K562 (cell line): Measurements from ENCODE around the gene TNNT2. TPM values are rescaled to one million over a fixed set of nuclear protein-coding genes. Genes with fewer than 3 reads are reported as not detected.

Experiments used
- ARID2 ChIP-seq: fragments of 450-650 bp; IDR thresholded peaks from 2 replicates; pipeline ENCODE4 v1.6.1; 2017; ENCODE audit warnings: antibody characterized with exemption, mild to moderate bottlenecking
- FOXA3 ChIP-seq, 2 experiments: fragments of 450-650 bp in 1 of 2; sonication (generic) in 1 of 2; formaldehyde crosslinking; IDR thresholded peaks in 1 of 2; conservative IDR thresholded peaks in 1 of 2; 2 replicates each; pipeline versions ENCODE4 v1.4.0 to v1.8.0; 2020 to 2022; ENCODE audit warnings: mild to moderate bottlenecking in 2 of 2, missing genetic modification reagents in 1 of 2
- MAZ ChIP-seq, 2 experiments: fragments of 450-650 bp in 1 of 2; sonication (generic) in 1 of 2; formaldehyde crosslinking; IDR thresholded peaks in 1 of 2; conservative IDR thresholded peaks in 1 of 2; 2 replicates each; pipeline versions ENCODE4 v1.4.0 to v1.5.0; 2020; ENCODE audit warnings: mild to moderate bottlenecking in 1 of 2, missing genetic modification reagents in 1 of 2
- TCFL5 ChIP-seq: fragments of 250-450 bp; sonication (Bioruptor Pico); conservative IDR thresholded peaks from 2 replicates; pipeline ENCODE4 v1.6.1; 2021; ENCODE audit warnings: mild to moderate bottlenecking, moderate library complexity, matching md5 sums
- XRCC3 ChIP-seq: fragments of 450-650 bp; IDR thresholded peaks from 2 replicates; pipeline ENCODE4 v1.6.1; 2017; ENCODE audit warnings: mild to moderate bottlenecking, moderate library complexity
- ZFP36 ChIP-seq: fragments of 150-350 bp; IDR thresholded peaks from 2 replicates; pipeline ENCODE4 v1.6.1; 2018; ENCODE audit warnings: low read length, low read depth; ENCODE audit not compliant: partially characterized antibody
- ZNF766 ChIP-seq: fragments of 200-800 bp; sonication (Bioruptor generic); conservative IDR thresholded peaks from 2 replicates; pipeline ENCODE4 v1.6.1; 2016; ENCODE audit warnings: missing genetic modification characterization, missing compliant biosample characterization
- polyA plus RNA-seq, 8 experiments: library from polyadenylated mRNA; depleted of rRNA in 4 of 8; stranded (reverse) in 5 of 8; unstranded in 3 of 8; fragments of >200 nt; fragmentation: Nextera tagmentation in 2 of 8; fragmentation: Illumina TruSeq in 1 of 8; extraction: Ambion mirVana in 2 of 8; extraction: Trizol in 1 of 8; gene quantifications; 2 replicates each; pipeline versions ENCODE4 v1.2.1 to v1.2.3, GENCODE V29; 2011 to 2014; ENCODE audit warnings: inconsistent platforms in 1 of 8, missing spikeins in 1 of 8
- total RNA-seq, 7 experiments: library from RNA; depleted of rRNA in 6 of 7; stranded (reverse); fragments of >200 nt in 6 of 7; fragmentation: Illumina TruSeq in 2 of 7; extraction: Trizol in 2 of 7; gene quantifications; 2 replicates each; pipeline versions ENCODE4 v1.2.1 to v1.2.3, GENCODE V29; 2011 to 2021; ENCODE audit warnings: low replicate concordance in 1 of 7
- TF ChIP-seq, protein P1 (sequence below): fragments of 450-650 bp; formaldehyde crosslinking; IDR thresholded peaks from 2 replicates; pipeline ENCODE4 v1.4.0; 2020; ENCODE audit warnings: mild to moderate bottlenecking, moderate library complexity
- TF ChIP-seq, protein P2 (sequence below), 2 experiments: fragments of 450-650 bp; formaldehyde crosslinking in 1 of 2; IDR thresholded peaks; 2 replicates each; pipeline versions ENCODE4 v1.4.0 to v1.6.1; 2014 to 2020; ENCODE audit warnings: mild to moderate bottlenecking in 2 of 2, borderline replicate concordance in 1 of 2, low read depth in 1 of 2

Gene TNNT2
- total and polyA plus RNA-seq, 9 of the 15 experiments (the other 6 are each of a cell fraction or from before 2014, with no cell fraction given) = not detected

DNA sequence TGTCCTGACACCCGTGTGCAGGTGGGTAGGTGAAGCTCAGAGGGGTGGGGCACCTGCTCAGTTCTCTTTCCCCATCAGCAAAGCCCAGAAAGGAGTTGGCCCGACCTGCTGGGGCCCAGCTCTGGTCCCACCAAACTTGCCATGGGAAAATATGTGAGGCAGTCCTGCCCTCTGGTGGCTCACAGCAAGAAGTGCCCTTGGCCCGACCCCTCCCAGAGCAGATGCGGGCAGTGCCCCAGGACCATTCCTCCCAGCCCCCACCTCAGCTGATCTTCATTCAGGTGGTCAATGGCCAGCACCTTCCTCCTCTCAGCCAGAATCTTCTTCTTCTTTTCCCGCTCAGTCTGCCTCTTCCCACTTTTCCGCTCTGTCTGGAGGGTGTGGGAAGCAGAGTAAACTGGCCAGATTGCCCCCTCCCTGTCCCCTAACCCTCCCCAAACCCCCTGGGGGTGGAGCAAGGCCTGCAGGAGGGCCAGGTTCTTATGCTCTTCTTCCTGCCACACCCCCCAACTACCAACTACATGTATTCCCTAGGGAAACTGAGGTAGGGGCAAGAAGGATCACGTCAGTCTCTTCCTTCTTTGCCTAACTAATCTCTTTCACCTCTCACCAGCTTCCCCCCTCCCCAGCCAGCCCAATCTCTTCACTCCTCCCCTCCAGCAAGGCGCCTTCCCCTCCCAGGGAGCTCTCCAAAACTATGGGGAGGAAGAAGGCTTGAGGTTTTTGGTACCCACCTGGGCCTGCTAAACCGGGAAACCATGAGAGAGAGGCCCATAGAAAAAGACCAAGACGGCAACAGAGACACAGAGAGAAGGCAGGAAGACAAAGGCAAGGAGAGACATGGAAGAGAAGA is 15.6 kb downstream of the TNNT2 start (continued):
- TF ChIP-seq, protein P1, sequence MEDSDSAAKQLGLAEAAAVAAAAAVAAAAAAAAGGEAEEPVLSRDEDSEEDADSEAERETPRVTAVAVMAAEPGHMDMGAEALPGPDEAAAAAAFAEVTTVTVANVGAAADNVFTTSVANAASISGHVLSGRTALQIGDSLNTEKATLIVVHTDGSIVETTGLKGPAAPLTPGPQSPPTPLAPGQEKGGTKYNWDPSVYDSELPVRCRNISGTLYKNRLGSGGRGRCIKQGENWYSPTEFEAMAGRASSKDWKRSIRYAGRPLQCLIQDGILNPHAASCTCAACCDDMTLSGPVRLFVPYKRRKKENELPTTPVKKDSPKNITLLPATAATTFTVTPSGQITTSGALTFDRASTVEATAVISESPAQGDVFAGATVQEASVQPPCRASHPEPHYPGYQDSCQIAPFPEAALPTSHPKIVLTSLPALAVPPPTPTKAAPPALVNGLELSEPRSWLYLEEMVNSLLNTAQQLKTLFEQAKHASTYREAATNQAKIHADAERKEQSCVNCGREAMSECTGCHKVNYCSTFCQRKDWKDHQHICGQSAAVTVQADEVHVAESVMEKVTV (CRISPR knock-in tag) = peak; percentile 77
- peak in 1 of 2 experiments; percentile 52; a peak in 2 of 4 replicates for TF ChIP-seq MAZ (CRISPR knock-in tag; conservative IDR thresholded peaks at IDR 0.05 in 1 of 2, IDR thresholded peaks at IDR 0.05 in 1 of 2)
- no peak for TF ChIP-seq XRCC3
- TF ChIP-seq ZNF766 (CRISPR knock-in tag) = no peak
- TF ChIP-seq ZFP36 = peak; percentile 8
- peak; percentile 82; the same call in 1 of the 2 replicates for TF ChIP-seq ARID2
- TF ChIP-seq, protein P2, sequence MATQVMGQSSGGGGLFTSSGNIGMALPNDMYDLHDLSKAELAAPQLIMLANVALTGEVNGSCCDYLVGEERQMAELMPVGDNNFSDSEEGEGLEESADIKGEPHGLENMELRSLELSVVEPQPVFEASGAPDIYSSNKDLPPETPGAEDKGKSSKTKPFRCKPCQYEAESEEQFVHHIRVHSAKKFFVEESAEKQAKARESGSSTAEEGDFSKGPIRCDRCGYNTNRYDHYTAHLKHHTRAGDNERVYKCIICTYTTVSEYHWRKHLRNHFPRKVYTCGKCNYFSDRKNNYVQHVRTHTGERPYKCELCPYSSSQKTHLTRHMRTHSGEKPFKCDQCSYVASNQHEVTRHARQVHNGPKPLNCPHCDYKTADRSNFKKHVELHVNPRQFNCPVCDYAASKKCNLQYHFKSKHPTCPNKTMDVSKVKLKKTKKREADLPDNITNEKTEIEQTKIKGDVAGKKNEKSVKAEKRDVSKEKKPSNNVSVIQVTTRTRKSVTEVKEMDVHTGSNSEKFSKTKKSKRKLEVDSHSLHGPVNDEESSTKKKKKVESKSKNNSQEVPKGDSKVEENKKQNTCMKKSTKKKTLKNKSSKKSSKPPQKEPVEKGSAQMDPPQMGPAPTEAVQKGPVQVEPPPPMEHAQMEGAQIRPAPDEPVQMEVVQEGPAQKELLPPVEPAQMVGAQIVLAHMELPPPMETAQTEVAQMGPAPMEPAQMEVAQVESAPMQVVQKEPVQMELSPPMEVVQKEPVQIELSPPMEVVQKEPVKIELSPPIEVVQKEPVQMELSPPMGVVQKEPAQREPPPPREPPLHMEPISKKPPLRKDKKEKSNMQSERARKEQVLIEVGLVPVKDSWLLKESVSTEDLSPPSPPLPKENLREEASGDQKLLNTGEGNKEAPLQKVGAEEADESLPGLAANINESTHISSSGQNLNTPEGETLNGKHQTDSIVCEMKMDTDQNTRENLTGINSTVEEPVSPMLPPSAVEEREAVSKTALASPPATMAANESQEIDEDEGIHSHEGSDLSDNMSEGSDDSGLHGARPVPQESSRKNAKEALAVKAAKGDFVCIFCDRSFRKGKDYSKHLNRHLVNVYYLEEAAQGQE (IDR thresholded peaks at IDR 0.05; ENCODE audit: borderline replicate concordance) = peak; percentile 87
- TF ChIP-seq, protein P2 (CRISPR knock-in tag; IDR thresholded peaks at IDR 0.05; ENCODE audit: low read depth) = no peak
- no peak for TF ChIP-seq FOXA3 (CRISPR knock-in tag; conservative IDR thresholded peaks at IDR 0.05 in 1 of 2, IDR thresholded peaks at IDR 0.05 in 1 of 2)
- no peak for TF ChIP-seq TCFL5 (CRISPR knock-in tag)
